ENCODE measurements around the gene ARID1B. TPM values are rescaled to one million over a fixed set of nuclear protein-coding genes. Genes with fewer than 3 reads are reported as not detected.

The ARID1B gene
- total RNA-seq, 2 experiments from 2014 or later = 36.9 to 38.9 TPM

DNA sequence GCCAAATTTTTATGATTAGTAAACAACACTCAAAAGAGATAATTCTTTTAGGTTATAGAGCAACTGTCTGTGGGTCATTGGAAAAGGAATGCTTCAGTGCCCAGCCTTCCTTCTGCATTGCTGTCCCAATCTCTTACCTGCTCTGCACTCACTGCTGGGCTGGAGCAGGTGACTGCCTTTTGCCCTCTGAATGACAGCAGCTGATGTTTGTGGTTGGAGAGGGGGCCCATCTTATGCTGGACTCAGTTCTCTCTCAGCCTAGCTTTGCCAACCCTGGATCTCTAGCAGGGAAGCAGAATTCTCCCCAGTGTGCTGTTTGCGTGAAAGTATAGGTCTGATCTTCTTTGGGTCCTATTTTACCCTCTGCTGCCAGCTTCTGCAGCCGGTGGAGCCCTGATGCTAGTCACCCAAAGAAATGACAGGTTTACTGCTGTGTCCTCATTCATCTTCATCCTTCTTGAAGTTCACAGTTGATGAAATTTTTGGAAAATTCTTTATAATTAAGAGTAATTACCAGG is 193.5 kb downstream of the ARID1B start:
- Mint-ChIP-seq H3K9me3 (no peaks in the 10 kb centered on the region), H3K27me3 (no peaks in the 10 kb centered on the region), H3K27ac (no peak overlapping the region), H3K4me1 (ENCODE audit: low read depth) (peaks cover 65% of the 10 kb centered on the region), H3K4me3 (no peak overlapping the region), H3K36me3 (ENCODE audit: low read depth) (peaks cover 3% of the 10 kb centered on the region)
- ChIA-PET POLR2A (no interaction called here), CTCF (no interaction called here)
- ATAC-seq (no peak), DNase-seq (no peak)
- intact Hi-C loops (cut with micrococcal nuclease) = no loop called here
- TF ChIP-seq, protein P1, sequence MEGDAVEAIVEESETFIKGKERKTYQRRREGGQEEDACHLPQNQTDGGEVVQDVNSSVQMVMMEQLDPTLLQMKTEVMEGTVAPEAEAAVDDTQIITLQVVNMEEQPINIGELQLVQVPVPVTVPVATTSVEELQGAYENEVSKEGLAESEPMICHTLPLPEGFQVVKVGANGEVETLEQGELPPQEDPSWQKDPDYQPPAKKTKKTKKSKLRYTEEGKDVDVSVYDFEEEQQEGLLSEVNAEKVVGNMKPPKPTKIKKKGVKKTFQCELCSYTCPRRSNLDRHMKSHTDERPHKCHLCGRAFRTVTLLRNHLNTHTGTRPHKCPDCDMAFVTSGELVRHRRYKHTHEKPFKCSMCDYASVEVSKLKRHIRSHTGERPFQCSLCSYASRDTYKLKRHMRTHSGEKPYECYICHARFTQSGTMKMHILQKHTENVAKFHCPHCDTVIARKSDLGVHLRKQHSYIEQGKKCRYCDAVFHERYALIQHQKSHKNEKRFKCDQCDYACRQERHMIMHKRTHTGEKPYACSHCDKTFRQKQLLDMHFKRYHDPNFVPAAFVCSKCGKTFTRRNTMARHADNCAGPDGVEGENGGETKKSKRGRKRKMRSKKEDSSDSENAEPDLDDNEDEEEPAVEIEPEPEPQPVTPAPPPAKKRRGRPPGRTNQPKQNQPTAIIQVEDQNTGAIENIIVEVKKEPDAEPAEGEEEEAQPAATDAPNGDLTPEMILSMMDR (IDR thresholded peaks at IDR 0.05) = no peak

DNA sequence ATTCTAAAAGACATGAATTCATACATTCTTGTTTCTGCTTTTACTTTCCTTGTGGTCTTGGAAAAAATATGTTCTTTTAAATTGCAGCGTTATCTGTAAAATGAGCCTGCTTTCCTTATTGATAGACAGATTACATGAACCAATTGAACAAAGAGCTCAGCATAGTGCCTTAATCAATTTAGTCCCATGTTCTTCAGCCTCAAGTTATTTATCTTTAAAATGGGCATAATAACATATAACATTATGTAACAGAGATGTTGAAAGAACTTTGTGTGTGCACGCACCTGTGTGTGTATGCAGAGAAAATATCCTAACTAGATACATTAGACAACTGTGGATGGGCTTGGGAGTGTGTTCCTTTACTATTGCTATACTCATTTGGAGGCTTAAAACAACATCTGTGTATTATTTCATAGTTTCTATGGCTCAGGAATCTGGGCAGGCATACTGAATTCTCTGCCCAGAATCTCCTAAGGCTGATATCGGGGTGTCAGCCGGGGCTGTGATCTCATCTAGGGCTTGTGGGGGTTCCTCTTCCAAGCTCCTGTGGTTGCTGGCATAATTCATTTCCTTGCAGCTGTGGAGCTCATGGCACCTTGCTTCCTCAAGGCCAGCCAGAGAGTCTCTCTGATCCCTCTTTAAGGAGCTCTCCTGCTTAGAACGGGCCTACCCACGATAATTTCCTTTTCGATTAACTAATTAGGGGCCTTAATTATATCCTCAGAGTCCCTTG is 194.1 kb downstream of the ARID1B start:
- Mint-ChIP-seq H3K9me3 (no peaks in the 10 kb centered on the region), H3K36me3 (ENCODE audit: low read depth) (peaks cover 5% of the 10 kb centered on the region), H3K27me3 (no peaks in the 10 kb centered on the region), H3K4me1 (ENCODE audit: low read depth) (peaks cover 72% of the 10 kb centered on the region), H3K4me3 (no peak overlapping the region), H3K27ac (no peak overlapping the region)
- TF ChIP-seq, protein P1 (IDR thresholded peaks at IDR 0.05) = no peak
- CTCF ChIA-PET = no interaction called here
- DNase-seq (no peak), ATAC-seq (no peak)
- intact Hi-C loops (cut with micrococcal nuclease) = no loop called here
- POLR2A ChIA-PET = no interaction called here

DNA sequence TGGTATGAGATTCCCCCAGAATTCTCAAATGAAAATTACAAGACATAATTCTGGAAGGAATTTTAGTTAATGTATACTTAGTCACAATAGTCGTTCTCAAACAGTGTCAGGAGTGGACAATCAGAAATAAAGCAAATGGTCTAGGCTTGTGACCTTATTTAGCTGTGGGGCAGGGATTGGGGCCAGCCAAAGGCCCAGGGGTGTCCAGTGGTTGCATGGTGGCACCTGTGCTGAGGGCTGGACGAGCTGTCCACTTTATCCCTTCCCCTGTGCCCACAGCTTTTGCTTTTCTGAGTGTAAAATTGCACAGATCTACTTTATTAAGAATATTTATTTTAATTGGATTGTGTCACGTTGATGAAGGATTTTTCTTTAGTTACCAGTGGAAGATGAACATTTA is 195.0 kb downstream of the ARID1B start:
- TF ChIP-seq, protein P1 (IDR thresholded peaks at IDR 0.05) = no peak
- Mint-ChIP-seq H3K27ac (no peak overlapping the region), H3K4me1 (ENCODE audit: low read depth) (peaks cover 76% of the 10 kb centered on the region), H3K27me3 (no peaks in the 10 kb centered on the region), H3K9me3 (no peaks in the 10 kb centered on the region), H3K4me3 (no peak overlapping the region), H3K36me3 (ENCODE audit: low read depth) (peaks cover 5% of the 10 kb centered on the region)
- POLR2A ChIA-PET = no interaction called here
- no peak for DNase-seq
- no peak for ATAC-seq
- CTCF ChIA-PET = no interaction called here
- intact Hi-C loops (cut with micrococcal nuclease) = no loop called here

DNA sequence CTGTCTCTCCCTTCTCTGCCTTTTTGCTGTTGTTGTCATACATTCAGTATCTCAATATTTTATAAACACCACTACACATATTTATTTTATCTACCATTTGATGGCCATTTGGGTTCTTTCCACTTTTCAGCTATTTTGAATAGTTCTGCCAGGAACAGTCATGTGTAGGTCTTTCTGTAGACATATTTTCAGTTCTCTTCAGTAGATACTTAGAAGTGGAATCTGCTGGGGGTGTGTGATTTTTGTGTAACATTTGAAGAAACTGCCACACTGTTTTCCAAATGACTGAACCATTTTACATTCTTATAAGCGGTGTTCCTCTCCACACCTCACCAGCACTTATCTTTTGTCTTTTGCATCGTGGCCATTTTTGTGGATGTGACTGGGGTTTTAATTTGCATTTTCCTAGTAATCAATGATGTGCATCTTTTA is 197.7 kb downstream of the ARID1B start:
- DNase-seq (no peak), ATAC-seq (peak; percentile 40)
- intact Hi-C loops (cut with micrococcal nuclease) = no loop called here
- Mint-ChIP-seq H3K27me3 (no peaks in the 10 kb centered on the region), H3K4me1 (ENCODE audit: low read depth) (peaks cover 81% of the 10 kb centered on the region), H3K27ac (peak overlapping the region; percentile 64), H3K9me3 (no peaks in the 10 kb centered on the region), H3K4me3 (peak overlapping the region; percentile 3), H3K36me3 (ENCODE audit: low read depth) (peaks cover 5% of the 10 kb centered on the region)
- CTCF ChIA-PET = no interaction called here
- TF ChIP-seq, protein P1 (IDR thresholded peaks at IDR 0.05) = no peak
- POLR2A ChIA-PET = no interaction called here

DNA sequence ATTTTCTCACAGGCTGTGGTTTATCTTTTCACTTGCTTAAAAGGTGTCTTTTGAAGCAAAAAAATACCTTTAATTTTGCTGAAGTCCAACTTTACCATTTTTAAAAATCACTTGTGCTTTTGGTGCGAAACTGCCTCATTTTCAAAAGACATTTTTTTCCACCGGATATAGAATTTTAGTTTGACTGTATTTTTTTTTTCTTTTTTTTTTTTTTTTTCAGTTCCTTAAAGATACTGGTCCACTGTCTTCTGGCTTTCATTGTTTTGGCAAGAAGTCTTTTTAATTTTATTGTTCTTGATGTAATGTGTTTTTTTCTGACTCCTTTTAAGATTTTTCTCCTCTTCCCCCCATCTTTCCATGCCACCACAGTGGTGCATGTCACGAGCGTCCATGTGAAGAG is 198.2 kb downstream of the ARID1B start:
- Mint-ChIP-seq H3K27me3 (no peaks in the 10 kb centered on the region), H3K27ac (peak overlapping the region; percentile 74), H3K9me3 (no peaks in the 10 kb centered on the region), H3K4me1 (ENCODE audit: low read depth) (peaks cover 83% of the 10 kb centered on the region), H3K36me3 (ENCODE audit: low read depth) (peaks cover 5% of the 10 kb centered on the region), H3K4me3 (peak overlapping the region; percentile 67)
- POLR2A ChIA-PET = no interaction called here
- TF ChIP-seq, protein P1 (IDR thresholded peaks at IDR 0.05) = no peak
- ATAC-seq (no peak), DNase-seq (no peak)
- intact Hi-C loops (cut with micrococcal nuclease) = no loop called here
- CTCF ChIA-PET = no interaction called here

Data from activated CD8-positive, alpha-beta T cell treated with anti-CD3 and anti-CD28 coated beads for 36 hours (primary cell).